HepG2 (cell line): ENCODE results near the gene S100A13. TPM values are rescaled to one million over a fixed set of nuclear protein-coding genes. Genes with fewer than 3 reads are reported as not detected.

ENCODE experiments used
- ARHGAP35 ChIP-seq: sonication (generic); formaldehyde crosslinking; IDR thresholded peaks from 2 replicates; pipeline ENCODE4 v1.9.0; 2022; ENCODE audit warnings: mild to moderate bottlenecking, inconsistent platforms, moderate library complexity, missing genetic modification reagents, borderline replicate concordance
- CBX5 ChIP-seq: sonication (generic); formaldehyde crosslinking; IDR thresholded peaks from 2 replicates; pipeline ENCODE4 v1.4.0; 2020; ENCODE audit warnings: missing genetic modification reagents, borderline replicate concordance
- CENPT ChIP-seq: sonication (generic); formaldehyde crosslinking; IDR thresholded peaks from 2 replicates; pipeline ENCODE4 v1.8.0; 2022; ENCODE audit warnings: low read depth, mild to moderate bottlenecking, moderate library complexity, missing genetic modification reagents
- GPBP1L1 ChIP-seq: sonication (generic); formaldehyde crosslinking; IDR thresholded peaks from 2 replicates; pipeline ENCODE4 v1.5.0; 2020; ENCODE audit warnings: mild to moderate bottlenecking, missing genetic modification reagents
- MAZ ChIP-seq, 2 experiments: sonication (generic) in 1 of 2; formaldehyde crosslinking in 1 of 2; IDR thresholded peaks; 2 replicates each; pipeline versions ENCODE4 v1.5.0 to v1.6.1; 2012 to 2020; ENCODE audit warnings: low read depth in 2 of 2, mild to moderate bottlenecking in 2 of 2, borderline replicate concordance in 1 of 2, improper control_type of control experiment in 1 of 2, low read length in 1 of 2, missing genetic modification reagents in 1 of 2, moderate library complexity in 1 of 2
- RFX3 ChIP-seq: IDR thresholded peaks from 2 replicates; pipeline ENCODE4 v1.6.1; 2016; ENCODE audit warnings: missing biosample characterization, missing genetic modification reagents
- SMAD1 ChIP-seq: sonication (generic); formaldehyde crosslinking; IDR thresholded peaks from 2 replicates; pipeline ENCODE4 v1.4.0; 2020; ENCODE audit warnings: missing genetic modification reagents, low read depth, mild to moderate bottlenecking, borderline replicate concordance
- SNRNP70 ChIP-seq: fragments of 200-400 bp; formaldehyde crosslinking; IDR thresholded peaks from 2 replicates; pipeline ENCODE4 v1.6.1; 2017; ENCODE audit warnings: mild to moderate bottlenecking, low read depth, low read length, moderate library complexity
- SP4 ChIP-seq: sonication (generic); formaldehyde crosslinking; IDR thresholded peaks from 2 replicates; pipeline ENCODE4 v1.8.1; 2023; ENCODE audit warnings: mild to moderate bottlenecking, missing genetic modification reagents
- SPEN ChIP-seq: sonication (generic); formaldehyde crosslinking; IDR thresholded peaks from 2 replicates; pipeline ENCODE4 v1.5.1; 2020; ENCODE audit warnings: low read depth, mild to moderate bottlenecking, missing genetic modification reagents
- ZBTB25 ChIP-seq: IDR thresholded peaks from 2 replicates; pipeline ENCODE4 v1.6.1; 2018; ENCODE audit warnings: missing genetic modification reagents
- ZKSCAN1 ChIP-seq: fragments of 150-350 bp; IDR thresholded peaks from 2 replicates; pipeline ENCODE4 v1.6.1; 2014; ENCODE audit warnings: low read length
- ZNF121 ChIP-seq: sonication (generic); formaldehyde crosslinking; IDR thresholded peaks from 2 replicates; pipeline ENCODE4 v1.5.0; 2020; ENCODE audit warnings: mild to moderate bottlenecking, missing genetic modification reagents
- ZNF143 ChIP-seq: sonication (generic); formaldehyde crosslinking; IDR thresholded peaks from 2 replicates; pipeline ENCODE4 v1.4.0; 2020; ENCODE audit warnings: missing genetic modification reagents
- ZNF275 ChIP-seq: sonication (generic); formaldehyde crosslinking; IDR thresholded peaks from 2 replicates; pipeline ENCODE4 v1.8.0; 2022; ENCODE audit warnings: missing genetic modification reagents, mild to moderate bottlenecking, inconsistent platforms, borderline replicate concordance
- ZNF317 ChIP-seq: sonication (generic); formaldehyde crosslinking; IDR thresholded peaks from 2 replicates; pipeline ENCODE4 v1.5.0; 2020; ENCODE audit warnings: mild to moderate bottlenecking, missing genetic modification reagents
- ZNF331 ChIP-seq: sonication (generic); formaldehyde crosslinking; IDR thresholded peaks from 2 replicates; pipeline ENCODE4 v1.4.0; 2020; ENCODE audit warnings: missing genetic modification reagents
- ZNF33B ChIP-seq: sonication (generic); formaldehyde crosslinking; IDR thresholded peaks from 2 replicates; pipeline ENCODE4 v1.5.1; 2020; ENCODE audit warnings: mild to moderate bottlenecking, missing genetic modification reagents
- polyA plus RNA-seq, 8 experiments: library from polyadenylated mRNA; depleted of rRNA in 3 of 8; stranded (reverse) in 7 of 8; unstranded in 1 of 8; fragments of >200 nt; fragmentation: Illumina TruSeq in 4 of 8; extraction: Trizol in 4 of 8; gene quantifications; 2 replicates each; pipeline versions ENCODE4 v1.2.1 to v1.2.3, GENCODE V29; 2011 to 2016; ENCODE audit warnings: low read depth in 4 of 8, missing spikeins in 1 of 8, mixed read lengths in 1 of 8; ENCODE audit not compliant: insufficient read depth in 1 of 8
- total RNA-seq, 5 experiments: library from RNA; depleted of rRNA; stranded (reverse); fragments of >200 nt; fragmentation: Illumina TruSeq; extraction: Trizol; gene quantifications; 2 replicates each; pipeline ENCODE4 v1.2.3, GENCODE V29; 2016; ENCODE audit warnings: low read depth in 1 of 5
- TF ChIP-seq, protein P1 (sequence below): IDR thresholded peaks from 2 replicates; pipeline ENCODE4 v1.4.0; 2020; ENCODE audit warnings: mild to moderate bottlenecking, missing genetic modification reagents
- TF ChIP-seq, protein P2 (sequence below): sonication (generic); formaldehyde crosslinking; IDR thresholded peaks from 2 replicates; pipeline ENCODE4 v1.8.1; 2023; ENCODE audit warnings: mild to moderate bottlenecking, inconsistent platforms, moderate library complexity, missing genetic modification reagents, borderline replicate concordance

The S100A13 gene
- total and polyA plus RNA-seq, 2 of the 13 experiments (the other 11 are each of a cell fraction or from before 2014, with no cell fraction given) = 89.5 to 172 TPM

- TF ChIP-seq SNRNP70 (no peak), ARHGAP35 (no peak), ZNF275 (no peak), CBX5 (no peak), ZNF143 (CRISPR knock-in tag) (no peak), ZNF121 (CRISPR knock-in tag) (0 out of 2 replicates have a peak, but pooled peaks have one; percentile 11), ZNF317 (CRISPR knock-in tag) (no peak), ZNF331 (CRISPR knock-in tag) (peak; percentile 10; the same call in 1 of the 2 replicates), ZNF33B (CRISPR knock-in tag) (no peak), RFX3 (CRISPR knock-in tag) (no peak), SP4 (CRISPR knock-in tag) (no peak), MAZ (IDR thresholded peaks at IDR 0.05; ENCODE audit: borderline replicate concordance, low read depth, low read length) (no peak), MAZ (CRISPR knock-in tag; IDR thresholded peaks at IDR 0.05; ENCODE audit: low read depth) (0 out of 2 replicates have a peak, but pooled peaks have one; percentile 27), CENPT (CRISPR knock-in tag) (no peak), ZBTB25 (no peak), ZKSCAN1 (no peak), SMAD1 (0 out of 2 replicates have a peak, but pooled peaks have one; percentile 30), GPBP1L1 (CRISPR knock-in tag) (no peak), SPEN (CRISPR knock-in tag) (no peak; the same call in 1 of the 2 replicates)
- TF ChIP-seq, protein P1, sequence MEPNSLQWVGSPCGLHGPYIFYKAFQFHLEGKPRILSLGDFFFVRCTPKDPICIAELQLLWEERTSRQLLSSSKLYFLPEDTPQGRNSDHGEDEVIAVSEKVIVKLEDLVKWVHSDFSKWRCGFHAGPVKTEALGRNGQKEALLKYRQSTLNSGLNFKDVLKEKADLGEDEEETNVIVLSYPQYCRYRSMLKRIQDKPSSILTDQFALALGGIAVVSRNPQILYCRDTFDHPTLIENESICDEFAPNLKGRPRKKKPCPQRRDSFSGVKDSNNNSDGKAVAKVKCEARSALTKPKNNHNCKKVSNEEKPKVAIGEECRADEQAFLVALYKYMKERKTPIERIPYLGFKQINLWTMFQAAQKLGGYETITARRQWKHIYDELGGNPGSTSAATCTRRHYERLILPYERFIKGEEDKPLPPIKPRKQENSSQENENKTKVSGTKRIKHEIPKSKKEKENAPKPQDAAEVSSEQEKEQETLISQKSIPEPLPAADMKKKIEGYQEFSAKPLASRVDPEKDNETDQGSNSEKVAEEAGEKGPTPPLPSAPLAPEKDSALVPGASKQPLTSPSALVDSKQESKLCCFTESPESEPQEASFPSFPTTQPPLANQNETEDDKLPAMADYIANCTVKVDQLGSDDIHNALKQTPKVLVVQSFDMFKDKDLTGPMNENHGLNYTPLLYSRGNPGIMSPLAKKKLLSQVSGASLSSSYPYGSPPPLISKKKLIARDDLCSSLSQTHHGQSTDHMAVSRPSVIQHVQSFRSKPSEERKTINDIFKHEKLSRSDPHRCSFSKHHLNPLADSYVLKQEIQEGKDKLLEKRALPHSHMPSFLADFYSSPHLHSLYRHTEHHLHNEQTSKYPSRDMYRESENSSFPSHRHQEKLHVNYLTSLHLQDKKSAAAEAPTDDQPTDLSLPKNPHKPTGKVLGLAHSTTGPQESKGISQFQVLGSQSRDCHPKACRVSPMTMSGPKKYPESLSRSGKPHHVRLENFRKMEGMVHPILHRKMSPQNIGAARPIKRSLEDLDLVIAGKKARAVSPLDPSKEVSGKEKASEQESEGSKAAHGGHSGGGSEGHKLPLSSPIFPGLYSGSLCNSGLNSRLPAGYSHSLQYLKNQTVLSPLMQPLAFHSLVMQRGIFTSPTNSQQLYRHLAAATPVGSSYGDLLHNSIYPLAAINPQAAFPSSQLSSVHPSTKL = no peak
- TF ChIP-seq, protein P2, sequence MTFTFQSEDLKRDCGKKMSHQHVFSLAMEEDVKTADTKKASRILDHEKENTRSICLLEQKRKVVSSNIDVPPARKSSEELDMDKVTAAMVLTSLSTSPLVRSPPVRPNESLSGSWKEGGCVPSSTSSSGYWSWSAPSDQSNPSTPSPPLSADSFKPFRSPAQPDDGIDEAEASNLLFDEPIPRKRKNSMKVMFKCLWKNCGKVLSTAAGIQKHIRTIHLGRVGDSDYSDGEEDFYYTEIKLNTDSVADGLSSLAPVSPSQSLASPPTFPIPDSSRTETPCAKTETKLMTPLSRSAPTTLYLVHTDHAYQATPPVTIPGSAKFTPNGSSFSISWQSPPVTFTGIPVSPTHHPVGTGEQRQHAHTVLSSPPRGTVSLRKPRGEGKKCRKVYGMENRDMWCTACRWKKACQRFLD = no peak
Measured at GRCh38 chr1:153626904-153627714, at the start of gene S100A13 (continued).
